A549 (cell line): ENCODE data around the gene AFF1. TPM values are rescaled to one million over a fixed set of nuclear protein-coding genes. Genes with fewer than 3 reads are reported as not detected.

Source experiments
- ATAC-seq, 2 experiments: fragments of 200-7000 bp in 1 of 2; fragments of >200 bp in 1 of 2; cut with Nextera tagmentation in 1 of 2; cut with Tn5 transposase in 1 of 2; 3 replicates each; pipeline versions ENCODE4 v1.8.0 to v1.9.1; 2018 to 2020; ENCODE audit warnings: mild to moderate bottlenecking in 1 of 2, moderate library complexity in 1 of 2
- CTCF ChIA-PET: fragments of 300-600 bp; sonication (Branson Sonifier 250); formaldehyde crosslinking; extraction: SDS; loops from one replicate; lab custom pipeline; 2021; ENCODE audit warnings: antibody characterized with exemption, inconsistent platforms; lab: Yijun Ruan, JAX
- POLR2A ChIA-PET: fragments of 350-600 bp; formaldehyde crosslinking; extraction: SDS; loops from one replicate; lab custom pipeline; 2021; ENCODE audit warnings: antibody characterized with exemption, inconsistent platforms; lab: Yijun Ruan, JAX
- DNase-seq, 2 experiments: peaks; one replicate each; pipeline versions ENCODE4 v3.0.0 to v3.0.0-alpha.2; 2011 to 2016; ENCODE audit warnings: low read depth in 1 of 2, low spot score in 1 of 2
- FAIRE-seq: peaks from 2 replicates; lab custom pipeline; 2011; peaks lifted over from hg19 to GRCh38; lab: Jason Lieb, UNC
- H3K27ac ChIP-seq, 2 experiments: fragments of >200 bp; sonication (Bioruptor Twin); formaldehyde crosslinking; 3 replicates each; pipeline ENCODE4 v1.5.1; 2016 to 2017
- H3K4me1 ChIP-seq: fragments of >200 bp; sonication (Bioruptor Twin); formaldehyde crosslinking; 3 replicates; pipeline ENCODE4 v1.6.1; 2016
- H3K4me2 ChIP-seq: fragments of >200 bp; sonication (Bioruptor Twin); formaldehyde crosslinking; 3 replicates; pipeline ENCODE4 v1.6.1; 2016
- H3K4me3 ChIP-seq: fragments of >200 bp; sonication (Bioruptor Twin); formaldehyde crosslinking; 3 replicates; pipeline ENCODE4 v1.5.1; 2016
- H3K9me3 ChIP-seq: fragments of >200 bp; sonication (Bioruptor Twin); formaldehyde crosslinking; 3 replicates; pipeline ENCODE4 v1.6.1; 2016
- BHLHE40 ChIP-seq: IDR thresholded peaks from 2 replicates; pipeline ENCODE4 v1.6.1; 2012; ENCODE audit warnings: low read depth, low read length, inconsistent platforms
- CHD4 ChIP-seq: fragments of 200-600 bp; sonication (generic); IDR thresholded peaks from 2 replicates; pipeline ENCODE4 v1.6.1; 2016; ENCODE audit warnings: antibody characterized with exemption, mild to moderate bottlenecking, borderline replicate concordance
- EP300 ChIP-seq, 2 experiments: fragments of >200 bp; sonication (Bioruptor Twin); formaldehyde crosslinking; IDR thresholded peaks; 2 replicates in 1 of 2; 3 replicates in 1 of 2; pipeline ENCODE4 v1.6.1; 2016 to 2017
- ESRRA ChIP-seq: fragments of 150-350 bp; IDR thresholded peaks from 2 replicates; pipeline ENCODE4 v1.6.1; 2014; ENCODE audit warnings: mild to moderate bottlenecking, low read length, borderline replicate concordance
- FOSB ChIP-seq: fragments of 250-450 bp; sonication (Bioruptor Pico); IDR thresholded peaks from 2 replicates; pipeline ENCODE4 v1.5.0; 2020; ENCODE audit warnings: mild to moderate bottlenecking, moderate library complexity
- FOXS1 ChIP-seq: fragments of 250-450 bp; sonication (Bioruptor Pico); IDR thresholded peaks from 2 replicates; pipeline ENCODE4 v1.5.0; 2020; ENCODE audit warnings: mild to moderate bottlenecking, moderate library complexity
- HDAC2 ChIP-seq: fragments of 200-600 bp; sonication (generic); IDR thresholded peaks from 2 replicates; pipeline ENCODE4 v1.6.1; 2016
- JUNB ChIP-seq: fragments of >200 bp; sonication (Bioruptor Twin); formaldehyde crosslinking; IDR thresholded peaks from 2 replicates; pipeline ENCODE4 v1.6.1; 2016
- MAFK ChIP-seq: fragments of 450-650 bp; IDR thresholded peaks from 2 replicates; pipeline ENCODE4 v1.6.1; 2014; ENCODE audit not compliant: partially characterized antibody
- MAZ ChIP-seq: fragments of 150-350 bp; IDR thresholded peaks from 2 replicates; pipeline ENCODE4 v1.6.1; 2014; ENCODE audit warnings: antibody characterized with exemption, low read depth, low read length, borderline replicate concordance
- NFE2L2 ChIP-seq: fragments of 150-350 bp; conservative IDR thresholded peaks from 2 replicates; pipeline ENCODE4 v1.6.1; 2014; ENCODE audit warnings: low read length
- NPAS2 ChIP-seq: fragments of 250-450 bp; sonication (Bioruptor Pico); IDR thresholded peaks from 2 replicates; pipeline ENCODE4 v1.8.0; 2022; ENCODE audit warnings: mild to moderate bottlenecking, moderate library complexity, borderline replicate concordance
- NR3C1 ChIP-seq: fragments of >200 bp; sonication (Bioruptor Twin); formaldehyde crosslinking; IDR thresholded peaks from 3 replicates; pipeline ENCODE4 v1.6.1; 2017
- RAD21 ChIP-seq, 2 experiments: fragments of >200 bp in 1 of 2; sonication (Bioruptor Twin) in 1 of 2; formaldehyde crosslinking in 1 of 2; IDR thresholded peaks in 1 of 2; conservative IDR thresholded peaks in 1 of 2; 2 replicates in 1 of 2; 3 replicates in 1 of 2; pipeline ENCODE4 v1.6.1; 2012 to 2018; ENCODE audit warnings: inconsistent platforms in 1 of 2
- RCOR1 ChIP-seq: fragments of 150-350 bp; IDR thresholded peaks from 2 replicates; pipeline ENCODE4 v1.6.1; 2014; ENCODE audit warnings: antibody characterized with exemption, low read length, low read depth
- SMC3 ChIP-seq: fragments of >200 bp; sonication (Bioruptor Twin); formaldehyde crosslinking; IDR thresholded peaks from 3 replicates; pipeline ENCODE4 v1.6.1; 2018; ENCODE audit warnings: inconsistent platforms
- TP53 ChIP-seq: fragments of 250-450 bp; sonication (Bioruptor Pico); IDR thresholded peaks from 2 replicates; pipeline ENCODE4 v1.5.0; 2021; ENCODE audit warnings: mild to moderate bottlenecking, moderate library complexity
- USF2 ChIP-seq: fragments of 450-650 bp; IDR thresholded peaks from 2 replicates; pipeline ENCODE4 v1.6.1; 2014; ENCODE audit warnings: antibody characterized with exemption
- ZC3H11A ChIP-seq: fragments of 450-650 bp; IDR thresholded peaks from 2 replicates; pipeline ENCODE4 v1.6.1; 2014; ENCODE audit warnings: antibody characterized with exemption, mild to moderate bottlenecking
- ZFP36 ChIP-seq: fragments of 450-650 bp; IDR thresholded peaks from 2 replicates; pipeline ENCODE4 v1.6.1; 2014; ENCODE audit warnings: borderline replicate concordance; ENCODE audit not compliant: partially characterized antibody
- WGBS: methylation state at CpG from one replicate; pipeline ENCODE4 v1.1.6; 2017; ENCODE audit errors: missing lambda C conversion rate; 5-methylcytosine and 5-hydroxymethylcytosine counted together
- polyA plus RNA-seq, 4 experiments: library from polyadenylated mRNA; depleted of rRNA in 3 of 4; stranded (reverse); fragments of >200 nt; fragmentation: RNase III in 1 of 4; extraction: RNeasy Plus Mini Kit Qiagen cat#74134 plus additional on column Dnase treatment in 1 of 4; gene quantifications; 2 replicates in 3 of 4; 3 replicates in 1 of 4; pipeline ENCODE4 v1.2.3, GENCODE V29; 2011 to 2017
- TF ChIP-seq, protein P1 (sequence below): fragments of >200 bp; sonication (Bioruptor Twin); formaldehyde crosslinking; IDR thresholded peaks from 3 replicates; pipeline ENCODE4 v1.6.1; 2016
- TF ChIP-seq, protein P2 (sequence below): IDR thresholded peaks from 2 replicates; pipeline ENCODE4 v1.6.1; 2012
- TF ChIP-seq, protein P3 (sequence below): fragments of 250-450 bp; sonication (Bioruptor Pico); IDR thresholded peaks from 2 replicates; pipeline ENCODE4 v1.5.0; 2020; ENCODE audit warnings: low read depth, mild to moderate bottlenecking, moderate library complexity

The AFF1 gene
- polyA plus RNA-seq, 2 of the 4 experiments (the other 2 are of a cell fraction): 13.7 to 15.4 TPM

DNA sequence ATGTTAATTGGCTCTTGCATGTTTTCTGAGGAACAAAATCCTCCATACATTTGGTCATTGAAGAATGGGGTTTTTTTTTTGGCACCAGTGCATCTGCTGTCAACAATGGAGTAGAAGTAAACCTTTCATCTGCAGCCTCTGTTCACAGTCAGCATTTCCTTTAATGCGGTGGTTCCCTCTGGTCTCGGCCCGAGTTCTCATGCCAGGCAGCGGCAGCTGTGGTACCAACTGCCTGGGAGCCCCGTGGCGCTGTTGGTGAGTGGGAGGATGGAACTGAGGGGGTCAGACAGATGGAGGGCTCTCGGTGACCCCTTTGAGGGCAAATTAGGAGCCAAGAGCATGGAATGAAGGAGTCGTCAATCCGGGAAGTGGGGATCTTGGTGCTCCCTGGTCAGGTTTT is 114.7 kb downstream of the AFF1 start:
- POLR2A ChIA-PET: no interaction called here
- 91% methylated on average over 9 of the region's 9 CpGs for WGBS

DNA sequence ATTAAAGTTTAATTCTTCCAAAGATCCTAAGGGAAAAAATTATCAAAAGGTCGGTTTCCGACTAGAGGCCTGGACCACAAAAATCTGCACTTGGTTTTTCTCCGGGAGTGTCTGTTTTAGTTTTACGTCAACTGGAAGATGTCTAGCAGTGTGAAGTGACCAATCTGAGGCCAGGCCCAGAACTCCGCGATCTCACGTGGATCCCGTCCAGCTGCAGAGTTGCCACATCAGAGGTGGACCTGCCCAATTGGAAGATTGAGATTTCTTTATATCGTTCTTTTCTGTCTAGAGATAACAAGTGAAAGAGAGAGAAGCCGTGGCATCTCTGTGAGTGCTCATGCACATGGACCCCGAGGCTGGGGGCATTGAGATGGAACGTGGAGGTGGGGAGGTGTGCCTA is 115.8 kb downstream of the AFF1 start:
- FAIRE-seq (no peak), DNase-seq (no peak), ATAC-seq (no peak)
- TF ChIP-seq NR3C1 (no peak), USF2 (no peak), FOSB (CRISPR knock-in tag) (no peak), BHLHE40 (no peak), RCOR1 (no peak), MAFK (no peak), NFE2L2 (no peak), RAD21 (conservative IDR thresholded peaks at IDR 0.05 in 1 of 2, IDR thresholded peaks at IDR 0.05 in 1 of 2) (no peak), ZFP36 (no peak), EP300 (IDR thresholded peaks at IDR 0.05) (no peak), TP53 (CRISPR knock-in tag) (no peak), FOXS1 (no peak)
- TF ChIP-seq, protein P1, sequence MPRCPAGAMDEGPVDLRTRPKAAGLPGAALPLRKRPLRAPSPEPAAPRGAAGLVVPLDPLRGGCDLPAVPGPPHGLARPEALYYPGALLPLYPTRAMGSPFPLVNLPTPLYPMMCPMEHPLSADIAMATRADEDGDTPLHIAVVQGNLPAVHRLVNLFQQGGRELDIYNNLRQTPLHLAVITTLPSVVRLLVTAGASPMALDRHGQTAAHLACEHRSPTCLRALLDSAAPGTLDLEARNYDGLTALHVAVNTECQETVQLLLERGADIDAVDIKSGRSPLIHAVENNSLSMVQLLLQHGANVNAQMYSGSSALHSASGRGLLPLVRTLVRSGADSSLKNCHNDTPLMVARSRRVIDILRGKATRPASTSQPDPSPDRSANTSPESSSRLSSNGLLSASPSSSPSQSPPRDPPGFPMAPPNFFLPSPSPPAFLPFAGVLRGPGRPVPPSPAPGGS: no peak
- TF ChIP-seq, protein P2, sequence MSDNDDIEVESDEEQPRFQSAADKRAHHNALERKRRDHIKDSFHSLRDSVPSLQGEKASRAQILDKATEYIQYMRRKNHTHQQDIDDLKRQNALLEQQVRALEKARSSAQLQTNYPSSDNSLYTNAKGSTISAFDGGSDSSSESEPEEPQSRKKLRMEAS: no peak
- Histone ChIP-seq H3K4me2 (no peak overlapping the region; the same call in 2 of the 3 replicates), H3K4me1 (peaks cover 10% of the 10 kb centered on the region; the same call in 1 of the 3 replicates), H3K9me3 (no peaks in the 10 kb centered on the region), H3K4me3 (no peak overlapping the region), H3K27ac (no peak overlapping the region)
- ChIA-PET CTCF (no interaction called here), POLR2A (no interaction called here)
- WGBS: 93% methylated on average over 12 of the region's 12 CpGs

More for the DNA sequence above, 114.7 kb downstream of the AFF1 start:
- no peaks in the 10 kb centered on the region for H3K9me3 ChIP-seq
- peaks cover 10% of the 10 kb centered on the region; the same call in 2 of the 3 replicates for H3K4me1 ChIP-seq
- H3K27ac ChIP-seq: no peak overlapping the region
- TF ChIP-seq TP53 (CRISPR knock-in tag) (no peak), NPAS2 (CRISPR knock-in tag) (no peak), ZC3H11A (no peak), CHD4 (no peak), HDAC2 (no peak), SMC3 (no peak), MAZ (no peak), ESRRA (no peak), USF2 (no peak), JUNB (no peak)
- TF ChIP-seq, protein P3, sequence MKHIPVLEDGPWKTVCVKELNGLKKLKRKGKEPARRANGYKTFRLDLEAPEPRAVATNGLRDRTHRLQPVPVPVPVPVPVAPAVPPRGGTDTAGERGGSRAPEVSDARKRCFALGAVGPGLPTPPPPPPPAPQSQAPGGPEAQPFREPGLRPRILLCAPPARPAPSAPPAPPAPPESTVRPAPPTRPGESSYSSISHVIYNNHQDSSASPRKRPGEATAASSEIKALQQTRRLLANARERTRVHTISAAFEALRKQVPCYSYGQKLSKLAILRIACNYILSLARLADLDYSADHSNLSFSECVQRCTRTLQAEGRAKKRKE: no peak
- TF ChIP-seq, all 56 proteins: peak for 0
- FAIRE-seq: no peak
- Histone ChIP-seq H3K4me2 (no peak overlapping the region), H3K4me3 (no peak overlapping the region)
- ATAC-seq: no peak
- no peak for DNase-seq
- CTCF ChIA-PET: no interaction called here
